ENCODE results near the gene HNRNPH2. TPM values are rescaled to one million over a fixed set of nuclear protein-coding genes. Genes with fewer than 3 reads are reported as not detected.

Gene HNRNPH2
- total RNA-seq, 1 donor from 2014 or later = 21.5 TPM

DNA sequence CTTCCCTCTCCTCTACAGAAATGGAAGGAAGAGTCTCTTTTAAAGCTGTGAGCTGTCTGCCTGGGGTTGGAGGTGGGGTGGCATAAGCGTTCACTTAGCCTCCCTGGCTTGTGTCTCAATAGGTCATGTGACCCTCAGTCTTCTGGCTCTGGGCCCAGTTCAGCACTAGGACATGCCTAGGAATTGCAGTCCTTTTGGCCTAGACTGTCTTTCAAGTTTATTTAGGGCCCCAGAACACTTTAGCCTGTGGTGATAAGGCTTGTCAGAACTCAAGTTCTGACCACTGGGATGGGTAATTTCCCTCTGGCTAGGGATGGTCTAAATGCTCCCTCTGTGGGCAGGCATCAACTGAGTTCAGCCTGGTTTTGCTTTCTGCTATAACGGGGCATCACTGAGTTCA is 42.9 kb downstream of the HNRNPH2 start:
- peaks cover 5% of the 10 kb centered on the region for H3K36me3 Mint-ChIP-seq (ENCODE audit: low read depth)
- H3K4me3 Mint-ChIP-seq = no peak overlapping the region
- H3K27ac Mint-ChIP-seq = no peak overlapping the region
- peaks cover 6% of the 10 kb centered on the region for H3K4me1 Mint-ChIP-seq
- H3K9me3 Mint-ChIP-seq = peaks cover 5% of the 10 kb centered on the region
- intact Hi-C loops (cut with micrococcal nuclease) = no loop called here
- H3K27me3 Mint-ChIP-seq = no peaks in the 10 kb centered on the region
- DNase-seq = no peak

DNA sequence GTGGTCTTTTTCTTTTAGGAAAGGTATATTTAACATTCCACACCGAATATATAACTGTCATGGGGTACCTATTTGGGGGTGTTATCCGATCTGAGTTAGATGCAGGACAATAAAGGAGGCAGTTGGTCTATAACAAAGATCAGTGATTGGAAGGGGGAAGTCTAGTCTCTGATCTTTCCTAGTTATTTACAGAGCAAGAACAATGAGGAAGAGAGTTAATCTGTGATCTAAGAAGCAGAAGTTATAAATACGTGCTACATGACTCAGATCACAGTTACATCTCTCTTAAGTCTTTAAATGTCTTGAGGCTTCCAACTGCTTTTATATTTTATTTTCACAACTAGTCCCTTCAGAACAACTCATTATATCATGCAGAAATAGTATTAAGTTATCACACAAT is 44.0 kb downstream of the HNRNPH2 start:
- Mint-ChIP-seq H3K9me3 (peaks cover 5% of the 10 kb centered on the region), H3K27me3 (no peaks in the 10 kb centered on the region), H3K36me3 (ENCODE audit: low read depth) (peaks cover 3% of the 10 kb centered on the region), H3K4me3 (no peak overlapping the region), H3K27ac (no peak overlapping the region), H3K4me1 (peaks cover 4% of the 10 kb centered on the region)
- DNase-seq = no peak
- intact Hi-C loops (cut with micrococcal nuclease) = no loop called here

DNA sequence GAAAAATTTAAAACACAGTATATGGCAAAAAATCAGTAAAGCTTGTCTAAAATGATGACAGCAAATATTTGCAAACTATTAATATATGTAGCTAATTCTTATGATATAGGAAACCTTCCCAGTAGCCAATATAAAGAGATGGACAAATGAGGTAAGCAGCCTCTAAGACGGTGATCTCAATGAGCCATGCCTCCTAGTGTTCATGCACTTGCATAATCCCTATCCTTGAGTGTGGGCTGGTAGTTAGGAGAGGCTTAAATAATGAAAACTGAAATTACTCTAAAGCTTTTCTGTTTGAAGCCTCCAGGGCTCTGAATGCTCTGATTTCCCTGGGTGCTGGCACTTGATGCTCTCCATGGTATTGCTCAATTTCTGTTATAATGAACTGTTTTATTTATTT is 52.6 kb downstream of the HNRNPH2 start:
- intact Hi-C loops (cut with micrococcal nuclease) = no loop called here
- DNase-seq = no peak
- no peaks in the 10 kb centered on the region for H3K27me3 Mint-ChIP-seq
- no peaks in the 10 kb centered on the region for H3K36me3 Mint-ChIP-seq (ENCODE audit: low read depth)
- no peak overlapping the region for H3K27ac Mint-ChIP-seq
- no peak overlapping the region for H3K4me3 Mint-ChIP-seq
- no peaks in the 10 kb centered on the region for H3K4me1 Mint-ChIP-seq
- H3K9me3 Mint-ChIP-seq = no peaks in the 10 kb centered on the region

DNA sequence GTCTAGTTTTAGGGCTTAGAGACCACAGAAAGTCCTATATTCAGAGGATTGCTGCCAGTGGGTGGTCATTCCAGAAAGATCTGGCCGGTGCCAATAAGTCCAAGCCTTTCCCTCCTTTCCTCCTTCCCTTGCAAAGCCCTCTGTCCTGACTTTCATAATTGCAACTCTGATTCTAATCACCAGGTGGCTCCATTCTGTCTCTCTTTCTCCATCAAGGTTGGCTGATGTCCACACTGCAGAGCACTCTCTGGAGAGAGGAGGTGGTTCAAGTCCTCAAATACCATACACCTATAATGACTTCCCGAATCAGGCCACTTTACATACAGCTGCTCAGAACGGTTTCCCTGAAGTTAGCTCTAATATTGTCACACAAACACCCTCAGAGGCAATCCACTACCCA is 54.9 kb downstream of the HNRNPH2 start:
- DNase-seq = peak; percentile 55
- no peaks in the 10 kb centered on the region for H3K9me3 Mint-ChIP-seq
- intact Hi-C loops (cut with micrococcal nuclease) = no loop called here
- no peaks in the 10 kb centered on the region for H3K27me3 Mint-ChIP-seq
- H3K36me3 Mint-ChIP-seq (ENCODE audit: low read depth) = no peaks in the 10 kb centered on the region
- no peak overlapping the region for H3K4me3 Mint-ChIP-seq
- no peaks in the 10 kb centered on the region for H3K4me1 Mint-ChIP-seq
- H3K27ac Mint-ChIP-seq = no peak overlapping the region

Other genes starting within 250 kb of the HNRNPH2 start
- 0.28 and 0.31 TPM in 2 replicates for gene DRP2, start 188.4 kb upstream of the HNRNPH2 start, total RNA-seq
- gene TAF7L, start 116.9 kb upstream of the HNRNPH2 start, total RNA-seq = 0.19 TPM in 1 of 2 replicates, not detected in the other
- 28.3 and 32.8 TPM in 2 replicates for gene TIMM8A, start 59.5 kb upstream of the HNRNPH2 start, total RNA-seq
- gene BTK, start 22.0 kb upstream of the HNRNPH2 start, total RNA-seq = not detected in 2 replicates
- 252 and 278 TPM in 2 replicates for gene RPL36A, start 17.2 kb upstream of the HNRNPH2 start, total RNA-seq
- gene GLA, start 297 bp upstream of the HNRNPH2 start, total RNA-seq = 66.6 and 70.7 TPM in 2 replicates
- gene ARMCX4, start 77.2 kb downstream of the HNRNPH2 start, total RNA-seq = 3.1 and 4.2 TPM in 2 replicates
- 0.14 and 0.17 TPM in 2 replicates for gene ARMCX1, start 142.3 kb downstream of the HNRNPH2 start, total RNA-seq
- gene ARMCX6, start 209.8 kb downstream of the HNRNPH2 start, total RNA-seq = 75.5 and 77.1 TPM in 2 replicates
- gene ARMCX3, start 214.9 kb downstream of the HNRNPH2 start, total RNA-seq = 69.6 and 72.5 TPM in 2 replicates

All from activated CD4-positive, alpha-beta T cell treated with anti-CD3 and anti-CD28 coated beads, Interleukin-2, amount 10 ng/mL, durations not matched to agents 24 days and 14 days (primary cell).